ENCODE results near the gene ZNF660. TPM values are rescaled to one million over a fixed set of nuclear protein-coding genes. Genes with fewer than 3 reads are reported as not detected.

Gene ZNF660
- 0.77 and 3.1 TPM in 2 replicates for total RNA-seq

GRCh38 chr3:44584646-44585501 lies at the start of gene ZNF660:
TSS of gene ZNF660 (plus strand) at chr3:44584964. CDS start at chr3:44594194, 9,230 bp downstream.

GRCh38 chr3:44554626-44555592 lies 29.9 kb upstream of the ZNF660 start, which contains the start of gene ZKSCAN7:
TSS of gene ZKSCAN7 (plus strand) at chr3:44555193. CDS start at chr3:44557048, 1,855 bp downstream.

GRCh38 chr3:44624749-44625480 lies 40.2 kb downstream of the ZNF660 start, which contains the start of gene ZNF197:
TSS of gene ZNF197 (plus strand) at chr3:44625036. CDS start at chr3:44629155, 4,119 bp downstream.

GRCh38 chr3:44648564-44649229 lies 63.9 kb downstream of the ZNF660 start, which contains the start of gene ZNF35:
TSS of gene ZNF35 (plus strand) at chr3:44648732. CDS start at chr3:44651068, 2,336 bp downstream.

Other genes starting within 250 kb of the ZNF660 start
- 19.6 and 36.6 TPM in 2 replicates for gene TCAIM, start 246.2 kb upstream of the ZNF660 start, total RNA-seq
- gene ZNF445, start 107.3 kb upstream of the ZNF660 start, total RNA-seq: 6.8 and 8.4 TPM in 2 replicates
- gene ZKSCAN7, start 29.8 kb upstream of the ZNF660 start, total RNA-seq: 5.2 and 7.0 TPM in 2 replicates
- gene ZNF197, start 40.1 kb downstream of the ZNF660 start, total RNA-seq: 16.9 and 17.8 TPM in 2 replicates
- 9.9 and 12.1 TPM in 2 replicates for gene ZNF35, start 63.8 kb downstream of the ZNF660 start, total RNA-seq
- 4.0 and 5.9 TPM in 2 replicates for gene ZNF502, start 127.7 kb downstream of the ZNF660 start, total RNA-seq
- 4.5 and 5.2 TPM in 2 replicates for gene ZNF501, start 144.7 kb downstream of the ZNF660 start, total RNA-seq
- gene KIAA1143, start 176.7 kb downstream of the ZNF660 start, total RNA-seq: 16.9 and 22.0 TPM in 2 replicates
- 3.1 and 19.0 TPM in 2 replicates for gene KIF15, start 176.8 kb downstream of the ZNF660 start, total RNA-seq